GM23338 (cell line): ENCODE measurements around the gene ZNF398. TPM values are rescaled to one million over a fixed set of nuclear protein-coding genes. Genes with fewer than 3 reads are reported as not detected.

Experiments
- ATAC-seq: fragments of 200-7000 bp; cut with Tn5 transposase; 3 replicates; pipeline ENCODE4 v1.9.1; 2020
- DNase-seq: peaks from one replicate; pipeline ENCODE4 v3.0.0-alpha.2; 2015; ENCODE audit warnings: low spot score
- H2AFZ ChIP-seq: fragments of 200-600 bp; sonication (generic); 2 replicates; pipeline ENCODE4 v1.8.0; 2016; ENCODE audit warnings: antibody characterized with exemption, mild to moderate bottlenecking, moderate library complexity
- H3F3A ChIP-seq: fragments of 200-600 bp; sonication (generic); replicated peaks from 2 replicates; pipeline ENCODE4 v1.8.0; 2017; ENCODE audit warnings: antibody characterized with exemption, mixed run types, low read depth
- H3K27ac ChIP-seq: fragments of 200-600 bp; sonication (generic); 2 replicates; pipeline ENCODE4 v1.6.1; 2016; ENCODE audit warnings: low read depth
- H3K27me3 ChIP-seq: fragments of 200-600 bp; sonication (generic); 2 replicates; pipeline ENCODE4 v1.8.0; 2016; ENCODE audit warnings: mild to moderate bottlenecking, mixed run types, moderate library complexity; ENCODE audit not compliant: insufficient read depth
- H3K36me3 ChIP-seq: fragments of 200-600 bp; sonication (generic); 2 replicates; pipeline ENCODE4 v1.8.0; 2016; ENCODE audit warnings: mild to moderate bottlenecking; ENCODE audit not compliant: insufficient read depth
- H3K4me1 ChIP-seq: fragments of 200-600 bp; sonication (generic); 2 replicates; pipeline ENCODE4 v1.8.0; 2016; ENCODE audit warnings: mild to moderate bottlenecking, moderate library complexity; ENCODE audit not compliant: insufficient read depth
- H3K4me2 ChIP-seq: fragments of 200-600 bp; sonication (generic); 2 replicates; pipeline ENCODE4 v1.7.1; 2017; ENCODE audit warnings: mixed run types
- H3K4me3 ChIP-seq: fragments of 200-600 bp; sonication (generic); 2 replicates; pipeline ENCODE4 v1.6.1; 2016; ENCODE audit warnings: mixed run types
- H3K79me2 ChIP-seq: fragments of 200-600 bp; sonication (generic); replicated peaks from 2 replicates; pipeline ENCODE4 v1.8.0; 2017; ENCODE audit warnings: mild to moderate bottlenecking; ENCODE audit not compliant: insufficient read depth
- H3K9me2 ChIP-seq: fragments of 200-600 bp; sonication (generic); 2 replicates; pipeline ENCODE4 v1.8.0; 2017; ENCODE audit not compliant: insufficient read depth
- H4K20me1 ChIP-seq: fragments of 200-600 bp; sonication (generic); replicated peaks from 2 replicates; pipeline ENCODE4 v1.8.0; 2017; ENCODE audit warnings: mild to moderate bottlenecking; ENCODE audit not compliant: insufficient read depth
- H3K27ac Mint-ChIP-seq: 2 replicates; pipeline ENCODE4 v1.8.0; 2020; ENCODE audit warnings: inconsistent platforms, mild to moderate bottlenecking, moderate library complexity, mixed read lengths
- H3K27me3 Mint-ChIP-seq: 3 replicates; pipeline ENCODE4 v1.8.0; 2022; ENCODE audit warnings: low read depth, mild to moderate bottlenecking, moderate library complexity, mixed read lengths, inconsistent platforms; ENCODE audit not compliant: insufficient read depth, poor library complexity
- H3K36me3 Mint-ChIP-seq: 3 replicates; pipeline ENCODE4 v1.8.0; 2021; ENCODE audit warnings: low read depth, mild to moderate bottlenecking, inconsistent platforms, moderate library complexity, mixed read lengths
- H3K4me1 Mint-ChIP-seq: 3 replicates; pipeline ENCODE4 v1.8.0; 2020; ENCODE audit warnings: mild to moderate bottlenecking, inconsistent platforms, mixed read lengths
- H3K4me3 Mint-ChIP-seq: 3 replicates; pipeline ENCODE4 v1.8.0; 2021; ENCODE audit warnings: moderate library complexity, mild to moderate bottlenecking, inconsistent platforms, mixed read lengths
- H3K9me3 Mint-ChIP-seq: 3 replicates; pipeline ENCODE4 v1.8.0; 2020; ENCODE audit warnings: moderate library complexity, mild to moderate bottlenecking, inconsistent platforms, mixed read lengths
- CREB1 ChIP-seq: fragments of 250-450 bp; sonication (Bioruptor Pico); IDR thresholded peaks from 2 replicates; pipeline ENCODE4 v1.5.0; 2020; ENCODE audit warnings: low read depth, mild to moderate bottlenecking, moderate library complexity
- EZH2 ChIP-seq: fragments of 200-600 bp; sonication (generic); IDR thresholded peaks from one replicate; pipeline ENCODE4 v1.8.0; 2017; ENCODE audit warnings: antibody characterized with exemption, mild to moderate bottlenecking, low read depth; ENCODE audit not compliant: unreplicated experiment
- JUNB ChIP-seq: IDR thresholded peaks from one replicate; pipeline ENCODE4 v1.6.1; 2016; ENCODE audit warnings: antibody characterized with exemption; ENCODE audit not compliant: unreplicated experiment
- NANOG ChIP-seq: IDR thresholded peaks from 2 replicates; pipeline ENCODE4 v1.6.1; 2016; ENCODE audit warnings: antibody characterized with exemption, borderline replicate concordance
- STAT1 ChIP-seq: IDR thresholded peaks from one replicate; pipeline ENCODE4 v1.6.1; 2016; ENCODE audit warnings: antibody characterized with exemption; ENCODE audit not compliant: unreplicated experiment
- ZNF114 ChIP-seq: fragments of 250-450 bp; sonication (Bioruptor Pico); IDR thresholded peaks from 2 replicates; pipeline ENCODE4 v1.5.0; 2020; ENCODE audit warnings: mild to moderate bottlenecking, moderate library complexity
- ZNF331 ChIP-seq: fragments of 250-450 bp; sonication (Bioruptor Pico); IDR thresholded peaks from 2 replicates; pipeline ENCODE4 v1.5.0; 2020; ENCODE audit warnings: low read depth, mild to moderate bottlenecking, moderate library complexity
- ZNF462 ChIP-seq: fragments of 250-450 bp; sonication (Bioruptor Pico); IDR thresholded peaks from 2 replicates; pipeline ENCODE4 v1.5.0; 2020; ENCODE audit warnings: mild to moderate bottlenecking, moderate library complexity
- polyA plus RNA-seq: library from polyadenylated mRNA; unstranded; fragments of >200 nt; fragmentation: Nextera tagmentation; extraction: Ambion mirVana; gene quantifications from 2 replicates; pipeline ENCODE4 v1.2.1, GENCODE V29; 2016
- total RNA-seq: library from RNA; depleted of rRNA; stranded (reverse); fragments of >200 nt; shearing (Covaris generic); gene quantifications from 2 replicates; pipeline ENCODE4 v1.2.3, GENCODE V29; 2014

The ZNF398 gene
- total and polyA plus RNA-seq, 2 experiments from 2014 or later, result 20.7 to 99.6 TPM

- Histone ChIP-seq H4K20me1 (peaks cover 4% of the 10 kb centered on the region), H3K79me2 (no peaks in the 10 kb centered on the region), H2AFZ (no peak overlapping the region), H3K27ac (no peak overlapping the region), H3K27me3 (no peaks in the 10 kb centered on the region), H3F3A (no peaks in the 10 kb centered on the region), H3K36me3 (peaks cover 12% of the 10 kb centered on the region), H3K4me3 (no peak overlapping the region), H3K4me2 (no peak overlapping the region), H3K4me1 (no peaks in the 10 kb centered on the region), H3K9me2 (no peaks in the 10 kb centered on the region)
- Mint-ChIP-seq H3K4me1 (peaks cover 13% of the 10 kb centered on the region; the same call in 2 of the 3 replicates), H3K27me3 (peaks cover 3% of the 10 kb centered on the region), H3K4me3 (no peak overlapping the region), H3K27ac (no peak overlapping the region), H3K9me3 (no peaks in the 10 kb centered on the region), H3K36me3 (peaks cover 63% of the 10 kb centered on the region)
- ATAC-seq (no peak), DNase-seq (no peak)
- TF ChIP-seq ZNF462 (CRISPR knock-in tag) (no peak), ZNF114 (CRISPR knock-in tag) (no peak), STAT1 (no peak), ZNF331 (CRISPR knock-in tag) (no peak)
Measured at GRCh38 chr7:149220534-149220933, 73.3 kb downstream of the ZNF398 start.

GRCh38 chr7:149223176-149223575 lies 75.9 kb downstream of the ZNF398 start:
- no peaks in the 10 kb centered on the region; the same call in 1 of the 2 replicates for H4K20me1 ChIP-seq
- H3K4me2 ChIP-seq, result no peak overlapping the region
- no peak overlapping the region for H3K4me3 ChIP-seq
- Mint-ChIP-seq H3K4me3 (no peak overlapping the region), H3K27ac (no peak overlapping the region), H3K27me3 (peaks cover 12% of the 10 kb centered on the region), H3K4me1 (peaks cover 10% of the 10 kb centered on the region), H3K36me3 (peaks cover 45% of the 10 kb centered on the region), H3K9me3 (no peaks in the 10 kb centered on the region)
- peaks cover 5% of the 10 kb centered on the region; the same call in 1 of the 2 replicates for H3F3A ChIP-seq
- ATAC-seq (no peak), DNase-seq (no peak)
- H2AFZ ChIP-seq, result no peak overlapping the region
- no peaks in the 10 kb centered on the region for H3K4me1 ChIP-seq
- H3K79me2 ChIP-seq, result no peaks in the 10 kb centered on the region
- H3K36me3 ChIP-seq, result no peaks in the 10 kb centered on the region
- no peaks in the 10 kb centered on the region for H3K27me3 ChIP-seq
- no peak overlapping the region for H3K27ac ChIP-seq
- no peaks in the 10 kb centered on the region for H3K9me2 ChIP-seq
- no peak for TF ChIP-seq CREB1 (CRISPR knock-in tag)
- TF ChIP-seq JUNB, result no peak
- TF ChIP-seq EZH2, result no peak
- no peak for TF ChIP-seq STAT1
- no peak for TF ChIP-seq ZNF114 (CRISPR knock-in tag)
- TF ChIP-seq NANOG, result no peak
